GM23248 (cell line): ENCODE measurements around the gene COX7A2. TPM values are rescaled to one million over a fixed set of nuclear protein-coding genes. Genes with fewer than 3 reads are reported as not detected.

Experiments used
- DNase-seq: peaks from one replicate; pipeline ENCODE4 v3.0.0-alpha.2; 2015
- H2AFZ ChIP-seq: fragments of 200-600 bp; sonication (generic); 2 replicates; pipeline ENCODE4 v1.6.1; 2016; ENCODE audit warnings: antibody characterized with exemption
- H3F3A ChIP-seq: fragments of 200-600 bp; sonication (generic); 2 replicates; pipeline ENCODE4 v1.6.1; 2016; ENCODE audit warnings: mild to moderate bottlenecking, antibody characterized with exemption, mixed run types; ENCODE audit not compliant: insufficient read depth
- H3K27ac ChIP-seq: fragments of 200-600 bp; sonication (generic); 2 replicates; pipeline ENCODE4 v1.5.1; 2016; ENCODE audit warnings: mild to moderate bottlenecking
- H3K27me3 ChIP-seq: fragments of 200-600 bp; sonication (generic); replicated peaks from 2 replicates; pipeline ENCODE4 v1.6.1; 2016; ENCODE audit warnings: mild to moderate bottlenecking; ENCODE audit not compliant: insufficient read depth
- H3K36me3 ChIP-seq: fragments of 200-600 bp; sonication (generic); 2 replicates; pipeline ENCODE4 v1.6.1; 2016; ENCODE audit warnings: low read depth, mild to moderate bottlenecking
- H3K4me1 ChIP-seq: fragments of 200-600 bp; sonication (generic); 2 replicates; pipeline ENCODE4 v1.6.1; 2016; ENCODE audit warnings: mild to moderate bottlenecking; ENCODE audit not compliant: insufficient read depth
- H3K4me2 ChIP-seq: fragments of 200-600 bp; sonication (generic); one replicate; pipeline ENCODE4 v1.6.1; 2016; ENCODE audit warnings: mild to moderate bottlenecking; ENCODE audit not compliant: unreplicated experiment
- H3K4me3 ChIP-seq: fragments of 200-600 bp; sonication (generic); 2 replicates; pipeline ENCODE4 v1.5.1; 2016; ENCODE audit warnings: mild to moderate bottlenecking
- H3K79me2 ChIP-seq: fragments of 200-600 bp; sonication (generic); 2 replicates; pipeline ENCODE4 v1.6.1; 2016; ENCODE audit warnings: mild to moderate bottlenecking; ENCODE audit not compliant: insufficient read depth
- H3K9ac ChIP-seq: fragments of 200-600 bp; sonication (generic); 2 replicates; pipeline ENCODE4 v1.6.1; 2016; ENCODE audit warnings: mild to moderate bottlenecking
- H3K9me2 ChIP-seq: fragments of 200-600 bp; sonication (generic); 2 replicates; pipeline ENCODE4 v1.6.1; 2016; ENCODE audit warnings: mixed run types, mild to moderate bottlenecking, moderate library complexity; ENCODE audit not compliant: insufficient read depth
- H3K9me3 ChIP-seq: fragments of 200-600 bp; sonication (generic); one replicate; pipeline ENCODE4 v1.6.1; 2017; ENCODE audit warnings: low read depth
- H4K20me1 ChIP-seq: fragments of 200-600 bp; sonication (generic); 2 replicates; pipeline ENCODE4 v1.6.0; 2016; ENCODE audit not compliant: insufficient read depth
- EZH2 ChIP-seq: fragments of 200-600 bp; sonication (generic); IDR thresholded peaks from 2 replicates; pipeline ENCODE4 v1.6.1; 2018; ENCODE audit warnings: antibody characterized with exemption, mild to moderate bottlenecking; ENCODE audit not compliant: insufficient read depth, poor library complexity, severe bottlenecking
- EZH2phosphoT487 ChIP-seq: fragments of 200-600 bp; sonication (generic); IDR thresholded peaks from 2 replicates; pipeline ENCODE4 v1.6.1; 2018; ENCODE audit warnings: antibody characterized with exemption, moderate library complexity, mild to moderate bottlenecking, low read depth; ENCODE audit not compliant: insufficient read depth
- WGBS, 2 experiments: methylation state at CpG; one replicate each; pipeline ENCODE4 v1.1.6; 2015 to 2017; ENCODE audit warnings: low lambda C conversion rate in 2 of 2, low coverage in 1 of 2; ENCODE audit errors: missing lambda C conversion rate in 2 of 2; 5-methylcytosine and 5-hydroxymethylcytosine counted together
- in situ Hi-C: fragments of 300-500 bp; cut with MboI; formaldehyde crosslinking; loops from 2 replicates; pipeline ENCODE4 v1.15.0; 2020
- polyA plus RNA-seq: library from polyadenylated mRNA; unstranded; fragments of >200 nt; fragmentation: Nextera tagmentation; extraction: Ambion mirVana; gene quantifications from 2 replicates; pipeline ENCODE4 v1.2.1, GENCODE V29; 2016
- total RNA-seq: library from RNA; depleted of rRNA; stranded (reverse); fragments of >200 nt; shearing (Covaris generic); gene quantifications from 2 replicates; pipeline ENCODE4 v1.2.3, GENCODE V29; 2014

Gene COX7A2
- total and polyA plus RNA-seq, 2 experiments from 2014 or later = 166 to 666 TPM

GRCh38 chr6:75268121-75268987, 24.8 kb upstream of the COX7A2 start:
- Histone ChIP-seq H3K79me2 (peaks cover 100% of the 10 kb centered on the region), H3K36me3 (peaks cover 16% of the 10 kb centered on the region), H2AFZ (no peak overlapping the region), H3K27me3 (no peaks in the 10 kb centered on the region), H3K9me3 (no peaks in the 10 kb centered on the region), H3K9me2 (no peaks in the 10 kb centered on the region), H3K4me2 (no peak overlapping the region), H3K4me1 (peaks cover 21% of the 10 kb centered on the region), H3K9ac (no peak overlapping the region), H3F3A (peaks cover 12% of the 10 kb centered on the region), H4K20me1 (peaks cover 14% of the 10 kb centered on the region; the same call in 1 of the 2 replicates), H3K4me3 (no peak overlapping the region), H3K27ac (no peak overlapping the region)
- in situ Hi-C loops = no loop called here
- TF ChIP-seq EZH2phosphoT487 = no peak
- no peak for TF ChIP-seq EZH2
- peak; percentile 52 for DNase-seq
- WGBS, 2 experiments = 59 to 60% methylated on average over 5 of the region's 5 CpGs

GRCh38 chr6:75267461-75267860, 23.9 kb upstream of the COX7A2 start:
- WGBS, 2 experiments = 41 to 48% methylated on average over 4 of the region's 4 CpGs
- peaks cover 12% of the 10 kb centered on the region for H3F3A ChIP-seq
- H2AFZ ChIP-seq = no peak overlapping the region
- peaks cover 100% of the 10 kb centered on the region for H3K79me2 ChIP-seq
- no peak overlapping the region for H3K4me3 ChIP-seq
- H3K27ac ChIP-seq = no peak overlapping the region
- H3K36me3 ChIP-seq = peaks cover 16% of the 10 kb centered on the region
- no peaks in the 10 kb centered on the region for H3K27me3 ChIP-seq
- in situ Hi-C loops = no loop called here
- no peak for TF ChIP-seq EZH2phosphoT487
- TF ChIP-seq EZH2 = no peak
- no peak for DNase-seq
- no peaks in the 10 kb centered on the region for H3K9me3 ChIP-seq
- no peak overlapping the region for H3K4me2 ChIP-seq
- H3K4me1 ChIP-seq = peaks cover 21% of the 10 kb centered on the region
- no peak overlapping the region for H3K9ac ChIP-seq
- peaks cover 14% of the 10 kb centered on the region; the same call in 1 of the 2 replicates for H4K20me1 ChIP-seq
- H3K9me2 ChIP-seq = no peaks in the 10 kb centered on the region

- H3K27me3 ChIP-seq = no peaks in the 10 kb centered on the region
- no peak overlapping the region for H3K4me3 ChIP-seq
- peak; percentile 72 for DNase-seq
- TF ChIP-seq EZH2 (no peak), EZH2phosphoT487 (no peak)
- peaks cover 19% of the 10 kb centered on the region for H3K4me1 ChIP-seq
- no peak overlapping the region for H3K9ac ChIP-seq
- in situ Hi-C loops = no loop called here
- no peaks in the 10 kb centered on the region for H3K9me2 ChIP-seq
- no peak overlapping the region for H2AFZ ChIP-seq
- H3K4me2 ChIP-seq = no peak overlapping the region
- peaks cover 12% of the 10 kb centered on the region for H3K36me3 ChIP-seq
- H3K9me3 ChIP-seq = no peaks in the 10 kb centered on the region
- H3K79me2 ChIP-seq = peaks cover 100% of the 10 kb centered on the region
- H4K20me1 ChIP-seq = peaks cover 14% of the 10 kb centered on the region; the same call in 1 of the 2 replicates
- whole genome bisulfite sequencing, 2 experiments = 43 to 45% methylated on average over 2 of the region's 2 CpGs
- H3K27ac ChIP-seq = no peak overlapping the region
- peaks cover 12% of the 10 kb centered on the region for H3F3A ChIP-seq
These were observed 23.2 kb upstream of the COX7A2 start for GRCh38 chr6:75266716-75267291.

DNA sequence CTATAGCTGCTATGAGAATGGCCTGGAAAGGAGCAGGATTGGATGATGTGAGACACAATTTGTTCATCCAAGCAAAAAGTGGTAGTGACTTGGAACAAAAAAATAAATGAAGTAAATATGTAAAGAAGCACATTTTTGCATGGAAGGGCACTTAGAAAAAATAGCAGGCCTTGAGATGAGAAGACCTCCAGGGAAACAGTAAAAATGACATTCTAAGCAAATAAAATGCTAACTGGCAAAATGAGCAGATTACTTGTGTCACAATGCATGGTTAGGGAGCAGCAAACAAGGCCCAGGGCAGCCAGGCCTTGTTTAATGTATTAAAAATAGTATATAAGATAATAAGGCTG, 19.8 kb upstream of the COX7A2 start:
- Histone ChIP-seq H3K9ac (no peak overlapping the region; the same call in 1 of the 2 replicates), H3F3A (peaks cover 9% of the 10 kb centered on the region), H3K27me3 (no peaks in the 10 kb centered on the region), H3K27ac (no peak overlapping the region), H3K4me3 (no peak overlapping the region), H3K9me2 (no peaks in the 10 kb centered on the region), H3K9me3 (no peaks in the 10 kb centered on the region), H4K20me1 (peaks cover 10% of the 10 kb centered on the region; the same call in 1 of the 2 replicates), H2AFZ (no peak overlapping the region), H3K79me2 (peaks cover 96% of the 10 kb centered on the region), H3K36me3 (peaks cover 36% of the 10 kb centered on the region), H3K4me2 (no peak overlapping the region), H3K4me1 (peaks cover 16% of the 10 kb centered on the region)
- no peak for DNase-seq
- in situ Hi-C loops = no loop called here
- no peak for TF ChIP-seq EZH2phosphoT487
